GM23338 (cell line): ENCODE data around the gene AACS. TPM values are rescaled to one million over a fixed set of nuclear protein-coding genes. Genes with fewer than 3 reads are reported as not detected.

ENCODE experiments used
- ATAC-seq: fragments of 200-7000 bp; cut with Tn5 transposase; 3 replicates; pipeline ENCODE4 v1.9.1; 2020
- DNase-seq: peaks from one replicate; pipeline ENCODE4 v3.0.0-alpha.2; 2015; ENCODE audit warnings: low spot score
- H2AFZ ChIP-seq: fragments of 200-600 bp; sonication (generic); 2 replicates; pipeline ENCODE4 v1.8.0; 2016; ENCODE audit warnings: antibody characterized with exemption, mild to moderate bottlenecking, moderate library complexity
- H3F3A ChIP-seq: fragments of 200-600 bp; sonication (generic); replicated peaks from 2 replicates; pipeline ENCODE4 v1.8.0; 2017; ENCODE audit warnings: antibody characterized with exemption, mixed run types, low read depth
- H3K27ac ChIP-seq: fragments of 200-600 bp; sonication (generic); 2 replicates; pipeline ENCODE4 v1.6.1; 2016; ENCODE audit warnings: low read depth
- H3K27me3 ChIP-seq: fragments of 200-600 bp; sonication (generic); 2 replicates; pipeline ENCODE4 v1.8.0; 2016; ENCODE audit warnings: mild to moderate bottlenecking, mixed run types, moderate library complexity; ENCODE audit not compliant: insufficient read depth
- H3K36me3 ChIP-seq: fragments of 200-600 bp; sonication (generic); 2 replicates; pipeline ENCODE4 v1.8.0; 2016; ENCODE audit warnings: mild to moderate bottlenecking; ENCODE audit not compliant: insufficient read depth
- H3K4me1 ChIP-seq: fragments of 200-600 bp; sonication (generic); 2 replicates; pipeline ENCODE4 v1.8.0; 2016; ENCODE audit warnings: mild to moderate bottlenecking, moderate library complexity; ENCODE audit not compliant: insufficient read depth
- H3K4me2 ChIP-seq: fragments of 200-600 bp; sonication (generic); 2 replicates; pipeline ENCODE4 v1.7.1; 2017; ENCODE audit warnings: mixed run types
- H3K4me3 ChIP-seq: fragments of 200-600 bp; sonication (generic); 2 replicates; pipeline ENCODE4 v1.6.1; 2016; ENCODE audit warnings: mixed run types
- H3K79me2 ChIP-seq: fragments of 200-600 bp; sonication (generic); replicated peaks from 2 replicates; pipeline ENCODE4 v1.8.0; 2017; ENCODE audit warnings: mild to moderate bottlenecking; ENCODE audit not compliant: insufficient read depth
- H3K9me2 ChIP-seq: fragments of 200-600 bp; sonication (generic); 2 replicates; pipeline ENCODE4 v1.8.0; 2017; ENCODE audit not compliant: insufficient read depth
- H4K20me1 ChIP-seq: fragments of 200-600 bp; sonication (generic); replicated peaks from 2 replicates; pipeline ENCODE4 v1.8.0; 2017; ENCODE audit warnings: mild to moderate bottlenecking; ENCODE audit not compliant: insufficient read depth
- H3K27ac Mint-ChIP-seq: 2 replicates; pipeline ENCODE4 v1.8.0; 2020; ENCODE audit warnings: inconsistent platforms, mild to moderate bottlenecking, moderate library complexity, mixed read lengths
- H3K27me3 Mint-ChIP-seq: 3 replicates; pipeline ENCODE4 v1.8.0; 2022; ENCODE audit warnings: low read depth, mild to moderate bottlenecking, moderate library complexity, mixed read lengths, inconsistent platforms; ENCODE audit not compliant: insufficient read depth, poor library complexity
- H3K36me3 Mint-ChIP-seq: 3 replicates; pipeline ENCODE4 v1.8.0; 2021; ENCODE audit warnings: low read depth, mild to moderate bottlenecking, inconsistent platforms, moderate library complexity, mixed read lengths
- H3K4me1 Mint-ChIP-seq: 3 replicates; pipeline ENCODE4 v1.8.0; 2020; ENCODE audit warnings: mild to moderate bottlenecking, inconsistent platforms, mixed read lengths
- H3K4me3 Mint-ChIP-seq: 3 replicates; pipeline ENCODE4 v1.8.0; 2021; ENCODE audit warnings: moderate library complexity, mild to moderate bottlenecking, inconsistent platforms, mixed read lengths
- H3K9me3 Mint-ChIP-seq: 3 replicates; pipeline ENCODE4 v1.8.0; 2020; ENCODE audit warnings: moderate library complexity, mild to moderate bottlenecking, inconsistent platforms, mixed read lengths
- EZH2 ChIP-seq: fragments of 200-600 bp; sonication (generic); IDR thresholded peaks from one replicate; pipeline ENCODE4 v1.8.0; 2017; ENCODE audit warnings: antibody characterized with exemption, mild to moderate bottlenecking, low read depth; ENCODE audit not compliant: unreplicated experiment
- EZH2phosphoT487 ChIP-seq: fragments of 200-600 bp; sonication (generic); IDR thresholded peaks from one replicate; pipeline ENCODE4 v1.8.1; 2018; ENCODE audit warnings: antibody characterized with exemption; ENCODE audit not compliant: unreplicated experiment
- JUNB ChIP-seq: IDR thresholded peaks from one replicate; pipeline ENCODE4 v1.6.1; 2016; ENCODE audit warnings: antibody characterized with exemption; ENCODE audit not compliant: unreplicated experiment
- NANOG ChIP-seq: IDR thresholded peaks from 2 replicates; pipeline ENCODE4 v1.6.1; 2016; ENCODE audit warnings: antibody characterized with exemption, borderline replicate concordance
- STAT1 ChIP-seq: IDR thresholded peaks from one replicate; pipeline ENCODE4 v1.6.1; 2016; ENCODE audit warnings: antibody characterized with exemption; ENCODE audit not compliant: unreplicated experiment
- ZNF114 ChIP-seq: fragments of 250-450 bp; sonication (Bioruptor Pico); IDR thresholded peaks from 2 replicates; pipeline ENCODE4 v1.5.0; 2020; ENCODE audit warnings: mild to moderate bottlenecking, moderate library complexity
- ZNF331 ChIP-seq: fragments of 250-450 bp; sonication (Bioruptor Pico); IDR thresholded peaks from 2 replicates; pipeline ENCODE4 v1.5.0; 2020; ENCODE audit warnings: low read depth, mild to moderate bottlenecking, moderate library complexity
- polyA plus RNA-seq: library from polyadenylated mRNA; unstranded; fragments of >200 nt; fragmentation: Nextera tagmentation; extraction: Ambion mirVana; gene quantifications from 2 replicates; pipeline ENCODE4 v1.2.1, GENCODE V29; 2016
- total RNA-seq: library from RNA; depleted of rRNA; stranded (reverse); fragments of >200 nt; shearing (Covaris generic); gene quantifications from 2 replicates; pipeline ENCODE4 v1.2.3, GENCODE V29; 2014
- TF ChIP-seq, protein P1 (sequence below): fragments of 250-450 bp; sonication (Bioruptor Pico); IDR thresholded peaks from 2 replicates; pipeline ENCODE4 v1.5.0; 2020; ENCODE audit warnings: mild to moderate bottlenecking, moderate library complexity
- TF ChIP-seq, protein P2 (sequence below), 2 experiments: fragments of 200-600 bp in 1 of 2; sonication (generic) in 1 of 2; conservative IDR thresholded peaks; 2 replicates each; pipeline versions ENCODE4 v1.5.1 to v1.6.1; 2016 to 2017; ENCODE audit warnings: antibody characterized with exemption in 2 of 2, low read depth in 2 of 2, mild to moderate bottlenecking in 2 of 2, moderate library complexity in 1 of 2
- TF ChIP-seq, protein P3 (sequence below): IDR thresholded peaks from 2 replicates; pipeline ENCODE4 v1.6.1; 2016; ENCODE audit warnings: antibody characterized with exemption
- TF ChIP-seq, protein P4 (sequence below): IDR thresholded peaks from one replicate; pipeline ENCODE4 v1.6.1; 2018; ENCODE audit warnings: antibody characterized with exemption; ENCODE audit not compliant: unreplicated experiment

Gene AACS
- total and polyA plus RNA-seq, 2 experiments from 2014 or later = 31.1 to 64.4 TPM

DNA sequence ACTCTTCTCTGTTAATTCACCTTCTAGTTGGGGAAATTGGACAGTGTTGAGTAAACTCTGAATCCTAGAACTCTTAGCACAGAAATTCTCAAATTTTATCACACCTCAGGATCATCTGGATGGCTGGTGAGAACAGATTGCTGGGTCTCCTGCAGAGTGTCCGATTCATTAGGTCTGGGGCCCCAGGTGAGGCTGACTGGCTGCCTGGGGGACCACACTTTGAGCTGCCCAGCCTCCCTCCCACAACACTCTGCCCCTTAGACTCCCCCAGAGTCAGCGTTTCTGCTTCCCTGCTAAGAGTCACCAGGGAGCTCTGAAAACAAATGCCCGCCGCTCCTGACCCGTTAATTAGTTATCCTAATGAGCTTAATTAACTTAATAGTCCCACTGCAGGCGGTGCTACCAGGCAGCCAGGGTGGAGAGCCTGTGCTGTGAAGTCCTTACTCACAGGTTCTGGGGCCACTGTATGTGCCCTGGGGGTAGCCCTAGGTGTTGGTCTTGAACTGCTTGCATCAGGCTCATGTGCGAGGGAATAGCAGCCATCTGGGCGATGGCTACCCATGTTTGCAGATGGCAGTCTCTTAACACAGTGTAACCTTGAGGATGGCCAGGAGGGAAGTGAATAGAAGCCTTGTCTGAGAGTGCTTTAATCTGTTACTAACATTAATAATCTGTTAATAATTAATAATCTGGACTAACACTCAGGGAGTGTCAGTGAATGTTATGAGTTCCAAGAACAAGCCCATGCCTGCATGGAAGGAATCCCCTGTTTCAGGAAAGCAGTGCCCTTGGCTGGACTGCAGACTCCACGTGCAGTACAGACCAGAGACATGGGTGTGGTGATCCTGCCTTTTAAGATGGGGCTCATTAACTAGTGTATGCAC, 35.6 kb downstream of the AACS start:
- Mint-ChIP-seq H3K27ac (peak overlapping the region; percentile 79; the same call in 1 of the 2 replicates), H3K4me1 (peaks cover 15% of the 10 kb centered on the region; the same call in 2 of the 3 replicates), H3K9me3 (peaks cover 3% of the 10 kb centered on the region; the same call in 2 of the 3 replicates), H3K36me3 (peaks cover 22% of the 10 kb centered on the region), H3K27me3 (peaks cover 10% of the 10 kb centered on the region), H3K4me3 (no peak overlapping the region)
- H3K79me2 ChIP-seq = peaks cover 39% of the 10 kb centered on the region
- H3K9me2 ChIP-seq = no peaks in the 10 kb centered on the region
- ATAC-seq = no peak
- H4K20me1 ChIP-seq = peaks cover 23% of the 10 kb centered on the region
- H3K4me1 ChIP-seq = no peaks in the 10 kb centered on the region
- no peak overlapping the region for H2AFZ ChIP-seq
- H3K27me3 ChIP-seq = no peaks in the 10 kb centered on the region
- no peak overlapping the region for H3K4me2 ChIP-seq
- H3F3A ChIP-seq = 0 out of 2 replicates have a peak, but pooled peaks cover 7% of the 10 kb centered on the region
- H3K36me3 ChIP-seq = peaks cover 10% of the 10 kb centered on the region
- H3K27ac ChIP-seq = no peak overlapping the region
- DNase-seq = no peak
- H3K4me3 ChIP-seq = no peak overlapping the region
- TF ChIP-seq JUNB (no peak), NANOG (no peak), EZH2 (no peak), ZNF331 (CRISPR knock-in tag) (no peak), STAT1 (no peak), ZNF114 (CRISPR knock-in tag) (no peak), EZH2phosphoT487 (no peak)
- TF ChIP-seq, protein P1, sequence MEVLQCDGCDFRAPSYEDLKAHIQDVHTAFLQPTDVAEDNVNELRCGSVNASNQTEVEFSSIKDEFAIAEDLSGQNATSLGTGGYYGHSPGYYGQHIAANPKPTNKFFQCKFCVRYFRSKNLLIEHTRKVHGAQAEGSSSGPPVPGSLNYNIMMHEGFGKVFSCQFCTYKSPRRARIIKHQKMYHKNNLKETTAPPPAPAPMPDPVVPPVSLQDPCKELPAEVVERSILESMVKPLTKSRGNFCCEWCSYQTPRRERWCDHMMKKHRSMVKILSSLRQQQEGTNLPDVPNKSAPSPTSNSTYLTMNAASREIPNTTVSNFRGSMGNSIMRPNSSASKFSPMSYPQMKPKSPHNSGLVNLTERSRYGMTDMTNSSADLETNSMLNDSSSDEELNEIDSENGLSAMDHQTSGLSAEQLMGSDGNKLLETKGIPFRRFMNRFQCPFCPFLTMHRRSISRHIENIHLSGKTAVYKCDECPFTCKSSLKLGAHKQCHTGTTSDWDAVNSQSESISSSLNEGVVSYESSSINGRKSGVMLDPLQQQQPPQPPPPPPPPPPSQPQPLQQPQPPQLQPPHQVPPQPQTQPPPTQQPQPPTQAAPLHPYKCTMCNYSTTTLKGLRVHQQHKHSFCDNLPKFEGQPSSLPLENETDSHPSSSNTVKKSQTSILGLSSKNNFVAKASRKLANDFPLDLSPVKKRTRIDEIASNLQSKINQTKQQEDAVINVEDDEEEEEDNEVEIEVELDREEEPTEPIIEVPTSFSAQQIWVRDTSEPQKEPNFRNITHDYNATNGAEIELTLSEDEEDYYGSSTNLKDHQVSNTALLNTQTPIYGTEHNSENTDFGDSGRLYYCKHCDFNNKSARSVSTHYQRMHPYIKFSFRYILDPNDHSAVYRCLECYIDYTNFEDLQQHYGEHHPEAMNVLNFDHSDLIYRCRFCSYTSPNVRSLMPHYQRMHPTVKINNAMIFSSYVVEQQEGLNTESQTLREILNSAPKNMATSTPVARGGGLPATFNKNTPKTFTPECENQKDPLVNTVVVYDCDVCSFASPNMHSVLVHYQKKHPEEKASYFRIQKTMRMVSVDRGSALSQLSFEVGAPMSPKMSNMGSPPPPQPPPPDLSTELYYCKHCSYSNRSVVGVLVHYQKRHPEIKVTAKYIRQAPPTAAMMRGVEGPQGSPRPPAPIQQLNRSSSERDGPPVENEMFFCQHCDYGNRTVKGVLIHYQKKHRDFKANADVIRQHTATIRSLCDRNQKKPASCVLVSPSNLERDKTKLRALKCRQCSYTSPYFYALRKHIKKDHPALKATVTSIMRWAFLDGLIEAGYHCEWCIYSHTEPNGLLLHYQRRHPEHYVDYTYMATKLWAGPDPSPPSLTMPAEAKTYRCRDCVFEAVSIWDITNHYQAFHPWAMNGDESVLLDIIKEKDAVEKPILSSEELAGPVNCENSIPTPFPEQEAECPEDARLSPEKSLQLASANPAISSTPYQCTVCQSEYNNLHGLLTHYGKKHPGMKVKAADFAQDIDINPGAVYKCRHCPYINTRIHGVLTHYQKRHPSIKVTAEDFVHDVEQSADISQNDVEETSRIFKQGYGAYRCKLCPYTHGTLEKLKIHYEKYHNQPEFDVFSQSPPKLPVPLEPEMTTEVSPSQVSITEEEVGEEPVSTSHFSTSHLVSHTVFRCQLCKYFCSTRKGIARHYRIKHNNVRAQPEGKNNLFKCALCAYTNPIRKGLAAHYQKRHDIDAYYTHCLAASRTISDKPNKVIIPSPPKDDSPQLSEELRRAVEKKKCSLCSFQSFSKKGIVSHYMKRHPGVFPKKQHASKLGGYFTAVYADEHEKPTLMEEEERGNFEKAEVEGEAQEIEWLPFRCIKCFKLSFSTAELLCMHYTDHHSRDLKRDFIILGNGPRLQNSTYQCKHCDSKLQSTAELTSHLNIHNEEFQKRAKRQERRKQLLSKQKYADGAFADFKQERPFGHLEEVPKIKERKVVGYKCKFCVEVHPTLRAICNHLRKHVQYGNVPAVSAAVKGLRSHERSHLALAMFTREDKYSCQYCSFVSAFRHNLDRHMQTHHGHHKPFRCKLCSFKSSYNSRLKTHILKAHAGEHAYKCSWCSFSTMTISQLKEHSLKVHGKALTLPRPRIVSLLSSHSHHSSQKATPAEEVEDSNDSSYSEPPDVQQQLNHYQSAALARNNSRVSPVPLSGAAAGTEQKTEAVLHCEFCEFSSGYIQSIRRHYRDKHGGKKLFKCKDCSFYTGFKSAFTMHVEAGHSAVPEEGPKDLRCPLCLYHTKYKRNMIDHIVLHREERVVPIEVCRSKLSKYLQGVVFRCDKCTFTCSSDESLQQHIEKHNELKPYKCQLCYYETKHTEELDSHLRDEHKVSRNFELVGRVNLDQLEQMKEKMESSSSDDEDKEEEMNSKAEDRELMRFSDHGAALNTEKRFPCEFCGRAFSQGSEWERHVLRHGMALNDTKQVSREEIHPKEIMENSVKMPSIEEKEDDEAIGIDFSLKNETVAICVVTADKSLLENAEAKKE (CRISPR knock-in tag) = no peak
- TF ChIP-seq, protein P2, sequence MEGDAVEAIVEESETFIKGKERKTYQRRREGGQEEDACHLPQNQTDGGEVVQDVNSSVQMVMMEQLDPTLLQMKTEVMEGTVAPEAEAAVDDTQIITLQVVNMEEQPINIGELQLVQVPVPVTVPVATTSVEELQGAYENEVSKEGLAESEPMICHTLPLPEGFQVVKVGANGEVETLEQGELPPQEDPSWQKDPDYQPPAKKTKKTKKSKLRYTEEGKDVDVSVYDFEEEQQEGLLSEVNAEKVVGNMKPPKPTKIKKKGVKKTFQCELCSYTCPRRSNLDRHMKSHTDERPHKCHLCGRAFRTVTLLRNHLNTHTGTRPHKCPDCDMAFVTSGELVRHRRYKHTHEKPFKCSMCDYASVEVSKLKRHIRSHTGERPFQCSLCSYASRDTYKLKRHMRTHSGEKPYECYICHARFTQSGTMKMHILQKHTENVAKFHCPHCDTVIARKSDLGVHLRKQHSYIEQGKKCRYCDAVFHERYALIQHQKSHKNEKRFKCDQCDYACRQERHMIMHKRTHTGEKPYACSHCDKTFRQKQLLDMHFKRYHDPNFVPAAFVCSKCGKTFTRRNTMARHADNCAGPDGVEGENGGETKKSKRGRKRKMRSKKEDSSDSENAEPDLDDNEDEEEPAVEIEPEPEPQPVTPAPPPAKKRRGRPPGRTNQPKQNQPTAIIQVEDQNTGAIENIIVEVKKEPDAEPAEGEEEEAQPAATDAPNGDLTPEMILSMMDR (conservative IDR thresholded peaks at IDR 0.05; ENCODE audit: low read depth in 2 of 2) = no peak
- TF ChIP-seq, protein P3, sequence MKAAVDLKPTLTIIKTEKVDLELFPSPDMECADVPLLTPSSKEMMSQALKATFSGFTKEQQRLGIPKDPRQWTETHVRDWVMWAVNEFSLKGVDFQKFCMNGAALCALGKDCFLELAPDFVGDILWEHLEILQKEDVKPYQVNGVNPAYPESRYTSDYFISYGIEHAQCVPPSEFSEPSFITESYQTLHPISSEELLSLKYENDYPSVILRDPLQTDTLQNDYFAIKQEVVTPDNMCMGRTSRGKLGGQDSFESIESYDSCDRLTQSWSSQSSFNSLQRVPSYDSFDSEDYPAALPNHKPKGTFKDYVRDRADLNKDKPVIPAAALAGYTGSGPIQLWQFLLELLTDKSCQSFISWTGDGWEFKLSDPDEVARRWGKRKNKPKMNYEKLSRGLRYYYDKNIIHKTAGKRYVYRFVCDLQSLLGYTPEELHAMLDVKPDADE = no peak
- TF ChIP-seq, protein P4, sequence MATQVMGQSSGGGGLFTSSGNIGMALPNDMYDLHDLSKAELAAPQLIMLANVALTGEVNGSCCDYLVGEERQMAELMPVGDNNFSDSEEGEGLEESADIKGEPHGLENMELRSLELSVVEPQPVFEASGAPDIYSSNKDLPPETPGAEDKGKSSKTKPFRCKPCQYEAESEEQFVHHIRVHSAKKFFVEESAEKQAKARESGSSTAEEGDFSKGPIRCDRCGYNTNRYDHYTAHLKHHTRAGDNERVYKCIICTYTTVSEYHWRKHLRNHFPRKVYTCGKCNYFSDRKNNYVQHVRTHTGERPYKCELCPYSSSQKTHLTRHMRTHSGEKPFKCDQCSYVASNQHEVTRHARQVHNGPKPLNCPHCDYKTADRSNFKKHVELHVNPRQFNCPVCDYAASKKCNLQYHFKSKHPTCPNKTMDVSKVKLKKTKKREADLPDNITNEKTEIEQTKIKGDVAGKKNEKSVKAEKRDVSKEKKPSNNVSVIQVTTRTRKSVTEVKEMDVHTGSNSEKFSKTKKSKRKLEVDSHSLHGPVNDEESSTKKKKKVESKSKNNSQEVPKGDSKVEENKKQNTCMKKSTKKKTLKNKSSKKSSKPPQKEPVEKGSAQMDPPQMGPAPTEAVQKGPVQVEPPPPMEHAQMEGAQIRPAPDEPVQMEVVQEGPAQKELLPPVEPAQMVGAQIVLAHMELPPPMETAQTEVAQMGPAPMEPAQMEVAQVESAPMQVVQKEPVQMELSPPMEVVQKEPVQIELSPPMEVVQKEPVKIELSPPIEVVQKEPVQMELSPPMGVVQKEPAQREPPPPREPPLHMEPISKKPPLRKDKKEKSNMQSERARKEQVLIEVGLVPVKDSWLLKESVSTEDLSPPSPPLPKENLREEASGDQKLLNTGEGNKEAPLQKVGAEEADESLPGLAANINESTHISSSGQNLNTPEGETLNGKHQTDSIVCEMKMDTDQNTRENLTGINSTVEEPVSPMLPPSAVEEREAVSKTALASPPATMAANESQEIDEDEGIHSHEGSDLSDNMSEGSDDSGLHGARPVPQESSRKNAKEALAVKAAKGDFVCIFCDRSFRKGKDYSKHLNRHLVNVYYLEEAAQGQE = no peak
